Transverse colon (tissue), 4 donors: ENCODE data around the gene PTPRC. TPM values are rescaled to one million over a fixed set of nuclear protein-coding genes. Genes with fewer than 3 reads are reported as not detected.

Source experiments
- DNase-seq: peaks from one replicate; pipeline ENCODE4 v3.0.0-alpha.2; 2019
- H3K27ac ChIP-seq, 4 donors: fragments of 200-600 bp; sonication (generic); 2 replicates each; pipeline ENCODE4 v1.5.1; 2016 to 2018; ENCODE audit warnings: inconsistent platforms in 4 of 4
- H3K27me3 ChIP-seq: fragments of 200-600 bp; sonication (generic); 2 replicates; pipeline ENCODE4 v1.5.1; 2017; ENCODE audit warnings: inconsistent platforms
- H3K36me3 ChIP-seq, 4 donors: fragments of 200-600 bp; sonication (generic); 2 replicates each; pipeline ENCODE4 v1.5.1; 2017 to 2019; ENCODE audit warnings: inconsistent platforms in 4 of 4
- H3K4me1 ChIP-seq, 4 donors: fragments of 200-600 bp; sonication (generic); 2 replicates each; pipeline ENCODE4 v1.5.1; 2017 to 2020; ENCODE audit warnings: inconsistent platforms in 4 of 4
- H3K4me3 ChIP-seq, 4 donors: fragments of 200-600 bp; sonication (generic); 1 replicate in 1 of 4; 2 replicates in 3 of 4; pipeline versions ENCODE4 v1.5.1 to v1.6.1; 2017 to 2019; ENCODE audit warnings: inconsistent platforms in 4 of 4
- H3K9me3 ChIP-seq, 2 donors: fragments of 200-600 bp; sonication (generic); 2 replicates each; pipeline ENCODE4 v1.5.1; 2017 to 2019; ENCODE audit warnings: inconsistent platforms in 2 of 2
- CTCF ChIP-seq, 5 experiments: fragments of 200-600 bp in 3 of 5; fragments of 450-650 bp in 2 of 5; sonication (generic) in 3 of 5; IDR thresholded peaks; 1 replicate in 2 of 5; 2 replicates in 3 of 5; pipeline ENCODE4 v1.5.1; 2016 to 2017; ENCODE audit warnings: antibody characterized with exemption in 5 of 5, inconsistent platforms in 3 of 5, mild to moderate bottlenecking in 2 of 5, moderate library complexity in 1 of 5
- EP300 ChIP-seq: sonication (generic); formaldehyde crosslinking; IDR thresholded peaks from one replicate; pipeline ENCODE4 v1.6.1; 2017; ENCODE audit warnings: antibody characterized with exemption, low read depth
- POLR2A ChIP-seq: fragments of 450-650 bp; IDR thresholded peaks from one replicate; pipeline ENCODE4 v1.6.1; 2016; ENCODE audit warnings: antibody characterized with exemption, mild to moderate bottlenecking, moderate library complexity
- POLR2AphosphoS5 ChIP-seq, 3 donors: sonication (generic); formaldehyde crosslinking; IDR thresholded peaks; one replicate each; pipeline ENCODE4 v1.6.1; 2016; ENCODE audit warnings: antibody characterized with exemption in 3 of 3
- WGBS, 2 donors: methylation state at CpG; one replicate each; pipeline ENCODE4 v1.1.5; 2018; ENCODE audit warnings: low coverage in 1 of 2; 5-methylcytosine and 5-hydroxymethylcytosine counted together
- in situ Hi-C, 4 donors: fragments of 200-750 bp; cut with MboI; loops; one replicate each; pipeline versions ENCODE4 v1.15.0 to v1.15.1; 2017; ENCODE audit warnings: low sequenced_read_pairs in 3 of 4, low pct_ligation_motif_present in 1 of 4, low pct_unique_long_range_greater_than_20kb in 1 of 4
- intact Hi-C: fragments of 100-400 bp; cut with DNase I; formaldehyde crosslinking; loops from one replicate; pipeline ENCODE4 v1.15.1; 2023; ENCODE audit warnings: low total_unique reads
- total RNA-seq, 4 donors: library from RNA; depleted of rRNA; stranded (reverse); fragments of >200 nt; gene quantifications; one replicate each; pipeline ENCODE4 v1.1.0, GENCODE V29; 2016

PTPRC gene
- total RNA-seq, 4 donors from 2014 or later, result 6.4 to 50.7 (median 25.6) TPM

DNA sequence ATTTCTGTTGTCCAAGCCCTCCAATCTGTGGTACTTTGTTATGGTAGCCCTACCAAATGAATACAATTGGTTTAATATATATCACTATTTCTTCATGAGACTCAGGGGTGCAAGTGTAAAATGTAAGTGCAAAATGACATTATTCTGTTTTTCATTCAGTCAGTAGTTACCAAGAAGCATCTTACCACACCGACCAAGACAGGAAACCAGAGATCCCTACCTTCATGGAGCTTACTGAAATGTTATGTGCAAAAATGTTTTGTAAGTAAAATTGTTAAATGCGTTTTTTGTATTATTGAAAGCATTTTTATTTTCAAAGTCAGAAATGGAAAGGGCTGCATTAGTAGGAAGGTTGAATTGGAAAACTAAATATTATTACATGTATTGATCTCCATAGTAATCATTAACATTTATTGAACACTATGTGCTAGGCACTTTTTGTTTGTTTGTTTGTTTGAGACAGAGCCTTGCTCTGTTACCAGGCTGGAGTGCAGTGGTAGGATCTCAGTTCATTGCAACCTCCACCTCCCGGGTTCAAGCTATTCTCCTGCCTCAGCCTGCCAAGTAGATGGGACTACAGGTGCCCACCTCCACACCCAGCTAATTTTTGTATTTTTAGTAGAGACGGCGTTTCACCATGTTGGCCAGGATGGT, 166.8 kb downstream of the PTPRC start:
- Histone ChIP-seq H3K27me3 (no peaks in the 10 kb centered on the region), H3K27ac (no peak overlapping the region), H3K9me3 (no peaks in the 10 kb centered on the region), H3K36me3 (no peaks in the 10 kb centered on the region), H3K4me3 (no peak overlapping the region), H3K4me1 (no peaks in the 10 kb centered on the region)
- TF ChIP-seq POLR2AphosphoS5 (IDR thresholded peaks at IDR 0.05), result no peak
- no peak for TF ChIP-seq EP300
- no peak for TF ChIP-seq POLR2A
- no peak for TF ChIP-seq CTCF (IDR thresholded peaks at IDR 0.05)
- no peak for DNase-seq
- intact Hi-C loops (no loop called here), in situ Hi-C loops (no loop called here)
- 91 to 94% methylated on average over 2 to 5 of the region's 5 CpGs for WGBS, 2 donors

GRCh38 chr1:198806861-198807260, 168.0 kb downstream of the PTPRC start:
- no peak overlapping the region for H3K27ac ChIP-seq
- no peaks in the 10 kb centered on the region for H3K27me3 ChIP-seq
- no peaks in the 10 kb centered on the region for H3K4me1 ChIP-seq
- TF ChIP-seq CTCF (IDR thresholded peaks at IDR 0.05), result no peak
- no peaks in the 10 kb centered on the region for H3K36me3 ChIP-seq
- H3K9me3 ChIP-seq, result no peaks in the 10 kb centered on the region
- no peak for DNase-seq
- 88 to 93% methylated on average over 5 of the region's 5 CpGs for WGBS, 2 donors
- no peak overlapping the region for H3K4me3 ChIP-seq
- in situ Hi-C loops, result no loop called here
- intact Hi-C loops, result no loop called here

Other genes with a start within 250 kb of the PTPRC start
- not detected for gene ATP6V1G3, start 98.4 kb upstream of the PTPRC start, total RNA-seq